ENCODE results near the gene ZNF805. TPM values are rescaled to one million over a fixed set of nuclear protein-coding genes. Genes with fewer than 3 reads are reported as not detected.

Gene ZNF805
- total RNA-seq (10 to 100 TPM in 8 of 10 donors, 1 to 10 TPM in 2; 9.4 to 14.7 (median 11.5) TPM), polyA plus RNA-seq (under 1 TPM; 0.77 to 0.88 TPM)
- long read RNA-seq, donor 1, transcript ZNF805-202 (4 exons, 1,884 nt): major isoform, 5 of 5 reads
- long read RNA-seq, donor 1, partial matches to known transcripts: 0 of 5 reads
- long read RNA-seq, donor 1, other reads (novel, unspliced or antisense): 0 of 5 reads
- long read RNA-seq, donor 2, partial matches to known transcripts: 0 of 4 reads
- long read RNA-seq, donor 2, other reads (novel, unspliced or antisense): 1 of 4 reads
- long read RNA-seq, donor 3, transcript ZNF805-202 (4 exons, 1,884 nt): major isoform, 7 of 8 reads
- long read RNA-seq, donor 3, partial matches to known transcripts: 0 of 8 reads
- long read RNA-seq, donor 3, other reads (novel, unspliced or antisense): 1 of 8 reads

- ATAC-seq (peak; percentile 98 to 100 (median 99)), DNase-seq (peak; percentile 97 to 98)
- Histone ChIP-seq H3K36me3 (peaks cover 0 to 35% (median 11%) of the 10 kb centered on the region in 9 donors), H3K4me3 (peak within 1 kb of the TSS; percentile 75 to 94 (median 88)), H3K4me1 (peaks cover 7 to 34% (median 22%) of the 10 kb centered on the region in 9 donors), H3K9me3 (no peaks in the 10 kb centered on the region), H3K27ac (peak within 1 kb of the TSS; percentile 65 to 96 (median 94)), H3K27me3 (no peaks in the 10 kb centered on the region)
- intact Hi-C loops (cut with DNase I): loop anchor here in 8 of 10 donors (1.0 to 5.0 kb wide), 8 partner anchors 38 to 112 kb away; partner anchors contain the start of genes ZNF460 (in 5 of the 8), ZNF304 (in 2 of the 8) and ZNF264 (in 1 of the 8)
- 0% methylated on average over 55 to 61 of the region's 61 CpGs for WGBS, 2 donors
- peak in 3 of 9 donors; percentile 18 to 36 (median 36) for TF ChIP-seq CTCF (IDR thresholded peaks at IDR 0.05)
Measured at GRCh38 chr19:57240311-57241090, at the start of gene ZNF805. Gene ZNF805 (plus strand): TSS chr19:57240632. CDS start chr19:57240892, 260 bp downstream.

- peaks cover 0 to 37% (median 34%) of the 10 kb centered on the region in 9 donors for H3K36me3 ChIP-seq
- peaks cover 0 to 30% (median 23%) of the 10 kb centered on the region in 9 donors for H3K4me1 ChIP-seq
- WGBS, 2 donors: 0 to 1% methylated on average over 76 to 81 of the region's 81 CpGs
- peak within 1 kb of the TSS; percentile 52 to 97 (median 92) for H3K27ac ChIP-seq
- peak in 2 of 9 donors; percentile 12 to 18 for TF ChIP-seq CTCF (IDR thresholded peaks at IDR 0.05)
- intact Hi-C loops (cut with DNase I): loop anchor here in 2 of 10 donors (2.0 to 5.0 kb wide), 2 partner anchors 17 to 51 kb away; partner anchors contain the start of gene ZNF805 (in 1 of the 2)
- DNase-seq (peak; percentile 94 to 95), ATAC-seq (peak; percentile 98 to 100 (median 99))
- peak within 1 kb of the TSS; percentile 85 to 100 (median 98) for H3K4me3 ChIP-seq
- H3K27me3 ChIP-seq: peaks cover 0 to 8% (median 0%) of the 10 kb centered on the region in 7 donors
- peaks cover 0 to 33% (median 0%) of the 10 kb centered on the region in 11 donors for H3K9me3 ChIP-seq
Measured at GRCh38 chr19:57191141-57192076, 49.0 kb upstream of the ZNF805 start, which contains the start of gene ZNF264. Gene ZNF264 (plus strand): TSS chr19:57191500. CDS start chr19:57191914, 414 bp downstream.

- peak overlapping the region in 9 of 10 donors; percentile 84 to 97 (median 93) for H3K27ac ChIP-seq
- H3K27me3 ChIP-seq: peaks cover 0 to 3% (median 0%) of the 10 kb centered on the region in 7 donors
- ATAC-seq (peak in 2 of 8 donors; percentile 3 to 10), DNase-seq (no peak)
- peaks cover 0 to 44% (median 40%) of the 10 kb centered on the region in 9 donors for H3K36me3 ChIP-seq
- intact Hi-C loops (cut with DNase I): loop anchor here in 1 of 10 donors (5.0 kb wide), 1 partner anchor 50 kb away; the partner anchor contains the start of gene ZNF805
- peak overlapping the region; percentile 85 to 100 (median 98) for H3K4me3 ChIP-seq
- 3% methylated on average over 9 of the region's 9 CpGs for WGBS, 2 donors
- no peak for TF ChIP-seq CTCF (IDR thresholded peaks at IDR 0.05)
- H3K4me1 ChIP-seq: peaks cover 0 to 30% (median 23%) of the 10 kb centered on the region in 9 donors
- H3K9me3 ChIP-seq: peaks cover 0 to 32% (median 0%) of the 10 kb centered on the region in 11 donors
Measured at GRCh38 chr19:57192077-57192420, 48.4 kb upstream of the ZNF805 start.

Data from heart right ventricle (tissue), 16 donors.